Caco-2 (cell line): ENCODE results near the gene GNB1. TPM values are rescaled to one million over a fixed set of nuclear protein-coding genes. Genes with fewer than 3 reads are reported as not detected.
"Not testable (repeated sequence)": the region's sequence is repeated elsewhere in the genome, so short reads cannot be mapped to it uniquely, and the experiment has no call there.

Experiments used
- BruUV-seq: library from RNA; stranded (reverse); fragments of 400-500 nt; replicated peaks from 2 replicates; lab custom pipeline; 2021; lab: Mats Ljungman, UMichigan
- CTCF ChIA-PET: fragments of 300-600 bp; sonication (Branson Sonifier 250); formaldehyde crosslinking; loops from one replicate; lab custom pipeline; 2022; ENCODE audit warnings: antibody characterized with exemption; lab: Charles Lee
- POLR2A ChIA-PET: fragments of 300-600 bp; sonication (Branson Sonifier 250); formaldehyde crosslinking; loops from one replicate; lab custom pipeline; 2022; ENCODE audit warnings: antibody characterized with exemption; lab: Charles Lee
- DNase-seq, 2 experiments: peaks; one replicate each; pipeline versions ENCODE4 v3.0.0 to v3.0.0-alpha.2; 2020 to 2022
- H3K27me3 ChIP-seq: replicated peaks from 2 replicates; pipeline ENCODE4 v1.6.0; 2011; ENCODE audit warnings: low read length; ENCODE audit not compliant: control insufficient read depth, insufficient read depth
- H3K36me3 ChIP-seq: 2 replicates; pipeline ENCODE4 v1.5.1; 2011; ENCODE audit warnings: low read length; ENCODE audit not compliant: control insufficient read depth, insufficient read depth
- H3K4me1 ChIP-seq: fragments of 250-450 bp; sonication (Bioruptor Pico); 2 replicates; pipeline ENCODE4 v1.5.1; 2020; ENCODE audit warnings: mild to moderate bottlenecking
- H3K4me3 ChIP-seq: 2 replicates; pipeline ENCODE4 v1.5.1; 2011; ENCODE audit warnings: low read depth, mild to moderate bottlenecking, control low read depth, low read length
- H3K9me3 ChIP-seq: fragments of 250-450 bp; sonication (Bioruptor Pico); 2 replicates; pipeline ENCODE4 v1.5.1; 2020; ENCODE audit warnings: mild to moderate bottlenecking, moderate library complexity
- H3K27ac Mint-ChIP-seq: one replicate; pipeline ENCODE4 v1.8.0; 2022; ENCODE audit warnings: mixed read lengths; ENCODE audit not compliant: unreplicated experiment
- H3K27me3 Mint-ChIP-seq: one replicate; pipeline ENCODE4 v1.8.0; 2022; ENCODE audit warnings: mixed read lengths; ENCODE audit not compliant: insufficient read depth, unreplicated experiment
- H3K36me3 Mint-ChIP-seq: one replicate; pipeline ENCODE4 v1.8.0; 2022; ENCODE audit warnings: mild to moderate bottlenecking, mixed read lengths; ENCODE audit not compliant: insufficient read depth, unreplicated experiment
- H3K4me1 Mint-ChIP-seq: one replicate; pipeline ENCODE4 v1.8.0; 2022; ENCODE audit warnings: low read depth, mixed read lengths; ENCODE audit not compliant: unreplicated experiment
- H3K4me3 Mint-ChIP-seq: one replicate; pipeline ENCODE4 v1.8.0; 2022; ENCODE audit warnings: mild to moderate bottlenecking, moderate library complexity, mixed read lengths; ENCODE audit not compliant: unreplicated experiment
- H3K9me3 Mint-ChIP-seq: one replicate; pipeline ENCODE4 v1.8.0; 2022; ENCODE audit warnings: mixed read lengths; ENCODE audit not compliant: unreplicated experiment
- intact Hi-C: fragments of 100-400 bp; cut with micrococcal nuclease; formaldehyde crosslinking; loops from one replicate; pipeline ENCODE4 v1.10.0; 2022; ENCODE audit not compliant: unreplicated experiment
- total RNA-seq: library from RNA; stranded (reverse); gene quantifications from 2 replicates; pipeline ENCODE4 v1.2.3, GENCODE V29; 2022
- TF ChIP-seq, protein P1 (sequence below), 2 experiments: fragments of 200-600 bp in 1 of 2; IDR thresholded peaks; 1 replicate in 1 of 2; 2 replicates in 1 of 2; pipeline versions ENCODE4 v1.5.1 to v1.8.0; 2011 to 2022; ENCODE audit warnings: antibody characterized with exemption in 1 of 2, control low read depth in 1 of 2, inconsistent platforms in 1 of 2, low read depth in 1 of 2, low read length in 1 of 2, mild to moderate bottlenecking in 1 of 2, moderate library complexity in 1 of 2; ENCODE audit not compliant: insufficient read depth in 1 of 2, severe bottlenecking in 1 of 2, unreplicated experiment in 1 of 2

GNB1 gene
- total RNA-seq, 1 experiment from 2014 or later, result 301 TPM

DNA sequence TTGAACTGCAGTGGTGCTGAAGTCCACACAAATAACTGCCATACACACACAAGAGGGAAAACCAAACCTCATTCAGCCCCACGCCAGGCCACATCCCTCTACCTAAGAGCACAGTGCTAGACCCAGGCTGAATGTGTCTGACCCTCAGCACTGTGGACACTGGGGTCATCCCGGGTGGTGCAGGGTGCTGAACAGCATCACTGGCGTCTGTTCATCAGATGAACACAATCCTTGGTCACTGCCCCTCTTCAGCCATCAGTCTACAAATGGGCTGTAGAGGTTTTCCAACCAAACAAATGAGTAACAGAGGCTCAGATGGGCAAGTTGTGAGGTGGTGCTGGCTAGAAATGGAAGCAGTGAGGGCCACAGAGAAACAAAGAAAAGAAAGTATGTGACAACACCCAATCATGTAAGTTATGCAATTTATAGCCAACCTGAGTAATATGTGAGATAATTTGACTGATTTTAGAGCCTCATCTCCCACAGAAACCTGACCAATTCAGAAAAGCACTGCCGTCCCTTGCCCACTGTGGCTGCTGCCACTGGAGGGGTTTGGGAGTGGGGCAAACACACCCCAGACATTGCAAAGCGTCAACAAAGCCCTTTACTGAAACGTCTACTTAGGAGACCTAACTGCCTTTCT is 27.9 kb downstream of the GNB1 start:
- no peaks in the 10 kb centered on the region for H3K27me3 Mint-ChIP-seq
- intact Hi-C loops, result no loop called here
- H3K4me1 Mint-ChIP-seq, result peaks cover 12% of the 10 kb centered on the region
- BruUV-seq, result no TSS peak
- Histone ChIP-seq H3K9me3 (no peaks in the 10 kb centered on the region), H3K36me3 (no peaks in the 10 kb centered on the region), H3K4me1 (peaks cover 31% of the 10 kb centered on the region), H3K27me3 (no peaks in the 10 kb centered on the region), H3K4me3 (no peak overlapping the region)
- TF ChIP-seq, protein P1, sequence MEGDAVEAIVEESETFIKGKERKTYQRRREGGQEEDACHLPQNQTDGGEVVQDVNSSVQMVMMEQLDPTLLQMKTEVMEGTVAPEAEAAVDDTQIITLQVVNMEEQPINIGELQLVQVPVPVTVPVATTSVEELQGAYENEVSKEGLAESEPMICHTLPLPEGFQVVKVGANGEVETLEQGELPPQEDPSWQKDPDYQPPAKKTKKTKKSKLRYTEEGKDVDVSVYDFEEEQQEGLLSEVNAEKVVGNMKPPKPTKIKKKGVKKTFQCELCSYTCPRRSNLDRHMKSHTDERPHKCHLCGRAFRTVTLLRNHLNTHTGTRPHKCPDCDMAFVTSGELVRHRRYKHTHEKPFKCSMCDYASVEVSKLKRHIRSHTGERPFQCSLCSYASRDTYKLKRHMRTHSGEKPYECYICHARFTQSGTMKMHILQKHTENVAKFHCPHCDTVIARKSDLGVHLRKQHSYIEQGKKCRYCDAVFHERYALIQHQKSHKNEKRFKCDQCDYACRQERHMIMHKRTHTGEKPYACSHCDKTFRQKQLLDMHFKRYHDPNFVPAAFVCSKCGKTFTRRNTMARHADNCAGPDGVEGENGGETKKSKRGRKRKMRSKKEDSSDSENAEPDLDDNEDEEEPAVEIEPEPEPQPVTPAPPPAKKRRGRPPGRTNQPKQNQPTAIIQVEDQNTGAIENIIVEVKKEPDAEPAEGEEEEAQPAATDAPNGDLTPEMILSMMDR (IDR thresholded peaks at IDR 0.05; ENCODE audit: insufficient read depth in 1 of 2, low read depth in 1 of 2, low read length in 1 of 2, severe bottlenecking in 1 of 2, unreplicated experiment in 1 of 2), result no peak
- H3K4me3 Mint-ChIP-seq, result no peak overlapping the region
- POLR2A ChIA-PET, result no interaction called here
- H3K27ac Mint-ChIP-seq, result peak overlapping the region; percentile 69
- peaks cover 43% of the 10 kb centered on the region for H3K36me3 Mint-ChIP-seq
- CTCF ChIA-PET, result no interaction called here
- H3K9me3 Mint-ChIP-seq, result no peaks in the 10 kb centered on the region
- DNase-seq, result no peak

DNA sequence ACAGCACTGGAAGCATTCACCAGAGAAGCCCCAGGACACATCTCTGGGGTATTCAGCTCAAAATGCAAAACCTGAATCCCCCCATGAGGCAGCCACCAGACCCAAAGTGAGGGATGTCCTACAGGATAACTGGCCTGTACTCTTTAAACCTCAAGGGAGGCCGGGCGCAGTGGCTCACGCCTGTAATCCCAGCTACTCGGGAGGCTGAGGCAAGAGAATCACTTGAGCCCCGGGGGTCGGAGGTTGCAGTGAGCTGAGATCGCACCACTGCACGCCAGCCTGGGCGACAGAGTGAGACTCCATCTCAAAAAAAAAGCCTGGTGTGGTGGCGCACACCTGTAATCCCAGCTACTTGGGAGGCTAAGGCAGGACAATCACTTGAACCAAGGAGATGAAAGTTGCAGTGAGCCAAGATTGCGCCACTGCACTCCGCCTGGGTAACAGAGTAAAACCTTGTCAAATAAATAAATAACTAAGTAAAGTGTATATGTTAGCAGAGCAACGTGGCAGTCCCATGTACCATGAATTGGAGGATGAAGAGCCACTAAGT is 29.1 kb downstream of the GNB1 start:
- H3K36me3 Mint-ChIP-seq, result peaks cover 42% of the 10 kb centered on the region
- BruUV-seq, H3K4me3 ChIP-seq, H3K4me3 Mint-ChIP-seq, H3K27me3 Mint-ChIP-seq, CTCF ChIA-PET, intact Hi-C loops, POLR2A ChIA-PET, H3K9me3 ChIP-seq, H3K27me3 ChIP-seq, DNase-seq, H3K36me3 ChIP-seq, H3K27ac Mint-ChIP-seq, H3K9me3 Mint-ChIP-seq: not testable (repeated sequence)
- H3K4me1 ChIP-seq, result peaks cover 31% of the 10 kb centered on the region
- H3K4me1 Mint-ChIP-seq, result peaks cover 12% of the 10 kb centered on the region

DNA sequence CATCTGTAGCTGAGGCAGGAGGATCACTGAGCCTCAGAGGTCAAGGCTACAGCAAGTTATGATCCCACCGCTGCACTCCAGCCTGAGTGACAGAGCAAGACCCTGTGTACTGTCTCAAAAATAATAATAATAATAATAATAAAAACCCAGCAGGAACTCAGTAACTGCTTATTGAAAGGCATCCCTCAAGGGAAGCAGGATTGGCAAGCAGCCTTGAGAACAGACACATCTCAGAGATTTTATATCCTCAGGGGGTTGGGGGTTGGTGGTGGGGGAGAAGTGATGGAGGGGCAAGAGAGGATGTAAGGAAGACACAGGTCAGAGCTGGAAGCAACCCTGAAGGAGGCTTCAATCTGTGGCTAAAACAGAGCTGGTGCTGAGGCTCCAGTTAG is 29.6 kb downstream of the GNB1 start:
- Histone ChIP-seq H3K27me3 (no peaks in the 10 kb centered on the region), H3K9me3 (no peaks in the 10 kb centered on the region), H3K36me3 (no peaks in the 10 kb centered on the region), H3K4me3 (no peak overlapping the region), H3K4me1 (peaks cover 31% of the 10 kb centered on the region)
- H3K4me3 Mint-ChIP-seq, result no peak overlapping the region
- H3K27ac Mint-ChIP-seq, result no peak overlapping the region
- POLR2A ChIA-PET, result no interaction called here
- peaks cover 40% of the 10 kb centered on the region for H3K36me3 Mint-ChIP-seq
- CTCF ChIA-PET, result no interaction called here
- intact Hi-C loops, result no loop called here
- H3K9me3 Mint-ChIP-seq, result no peaks in the 10 kb centered on the region
- no TSS peak for BruUV-seq
- H3K27me3 Mint-ChIP-seq, result no peaks in the 10 kb centered on the region
- no peak for DNase-seq
- peaks cover 12% of the 10 kb centered on the region for H3K4me1 Mint-ChIP-seq
- TF ChIP-seq, protein P1 (IDR thresholded peaks at IDR 0.05; ENCODE audit: insufficient read depth in 1 of 2, low read depth in 1 of 2, low read length in 1 of 2, severe bottlenecking in 1 of 2, unreplicated experiment in 1 of 2), result no peak

DNA sequence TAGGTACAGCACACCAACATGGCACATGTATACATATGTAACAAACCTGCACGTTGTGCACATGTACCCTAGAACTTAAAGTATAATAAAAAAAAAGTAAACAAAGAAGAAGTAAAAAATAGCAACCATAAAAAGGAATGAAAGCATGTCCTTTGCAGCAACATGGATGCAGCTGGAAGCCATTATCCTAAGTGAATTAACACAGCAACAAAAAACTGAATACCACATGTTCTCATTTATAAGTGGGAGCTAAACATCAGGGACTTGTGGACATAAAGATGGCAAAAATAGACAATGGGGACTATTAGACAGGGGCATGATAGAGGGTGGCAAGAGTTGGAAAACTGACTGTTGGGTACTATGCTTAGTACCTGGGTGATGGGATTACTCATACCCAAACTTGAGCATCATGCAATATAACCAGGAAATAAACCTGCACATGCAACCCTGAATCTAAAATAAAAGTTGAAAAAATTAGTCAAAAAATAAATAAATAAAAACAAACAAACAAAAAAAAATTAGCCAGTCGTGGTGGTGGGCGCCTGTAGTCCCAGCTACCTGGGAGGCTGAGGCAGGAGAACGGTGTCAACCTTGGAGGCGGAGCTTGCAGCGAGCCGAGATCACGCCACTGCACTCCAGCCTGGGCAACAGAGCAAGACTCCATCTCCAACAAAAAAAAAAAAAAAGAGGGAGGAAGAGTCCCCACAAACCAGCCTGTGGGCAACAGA is 30.8 kb downstream of the GNB1 start:
- H3K4me1 ChIP-seq, result peaks cover 31% of the 10 kb centered on the region
- H3K4me1 Mint-ChIP-seq, result peaks cover 12% of the 10 kb centered on the region
- H3K36me3 Mint-ChIP-seq, result peaks cover 35% of the 10 kb centered on the region
- H3K27me3 ChIP-seq, H3K9me3 Mint-ChIP-seq, CTCF ChIA-PET, H3K9me3 ChIP-seq, H3K4me3 ChIP-seq, DNase-seq, POLR2A ChIA-PET, H3K36me3 ChIP-seq, H3K27me3 Mint-ChIP-seq, BruUV-seq: not testable (repeated sequence)
- peak overlapping the region; percentile 95 for H3K27ac Mint-ChIP-seq
- intact Hi-C loops, result loop anchor here (1.0 to 5.0 kb wide), 3 partner anchors 31 to 83 kb away; partner anchors contain the start of genes GNB1 and NADK
- H3K4me3 Mint-ChIP-seq, result peak overlapping the region; percentile 29
